ENCODE data around the gene ZNF865.

ZNF865 gene

GRCh38 chr19:55663846-55664536, 58.5 kb downstream of the ZNF865 start:
- no peak for DNase-seq

- DNase-seq = no peak
Measured at GRCh38 chr19:55666343-55667005, 61.0 kb downstream of the ZNF865 start.

Measured in NCI-H510A (cell line).